GM23248 (cell line): ENCODE measurements around the gene RELB. TPM values are rescaled to one million over a fixed set of nuclear protein-coding genes. Genes with fewer than 3 reads are reported as not detected.

Experiments used
- DNase-seq: peaks from one replicate; pipeline ENCODE4 v3.0.0-alpha.2; 2015
- H2AFZ ChIP-seq: fragments of 200-600 bp; sonication (generic); 2 replicates; pipeline ENCODE4 v1.6.1; 2016; ENCODE audit warnings: antibody characterized with exemption
- H3F3A ChIP-seq: fragments of 200-600 bp; sonication (generic); 2 replicates; pipeline ENCODE4 v1.6.1; 2016; ENCODE audit warnings: mild to moderate bottlenecking, antibody characterized with exemption, mixed run types; ENCODE audit not compliant: insufficient read depth
- H3K27ac ChIP-seq: fragments of 200-600 bp; sonication (generic); 2 replicates; pipeline ENCODE4 v1.5.1; 2016; ENCODE audit warnings: mild to moderate bottlenecking
- H3K27me3 ChIP-seq: fragments of 200-600 bp; sonication (generic); replicated peaks from 2 replicates; pipeline ENCODE4 v1.6.1; 2016; ENCODE audit warnings: mild to moderate bottlenecking; ENCODE audit not compliant: insufficient read depth
- H3K36me3 ChIP-seq: fragments of 200-600 bp; sonication (generic); 2 replicates; pipeline ENCODE4 v1.6.1; 2016; ENCODE audit warnings: low read depth, mild to moderate bottlenecking
- H3K4me1 ChIP-seq: fragments of 200-600 bp; sonication (generic); 2 replicates; pipeline ENCODE4 v1.6.1; 2016; ENCODE audit warnings: mild to moderate bottlenecking; ENCODE audit not compliant: insufficient read depth
- H3K4me2 ChIP-seq: fragments of 200-600 bp; sonication (generic); one replicate; pipeline ENCODE4 v1.6.1; 2016; ENCODE audit warnings: mild to moderate bottlenecking; ENCODE audit not compliant: unreplicated experiment
- H3K4me3 ChIP-seq: fragments of 200-600 bp; sonication (generic); 2 replicates; pipeline ENCODE4 v1.5.1; 2016; ENCODE audit warnings: mild to moderate bottlenecking
- H3K79me2 ChIP-seq: fragments of 200-600 bp; sonication (generic); 2 replicates; pipeline ENCODE4 v1.6.1; 2016; ENCODE audit warnings: mild to moderate bottlenecking; ENCODE audit not compliant: insufficient read depth
- H3K9ac ChIP-seq: fragments of 200-600 bp; sonication (generic); 2 replicates; pipeline ENCODE4 v1.6.1; 2016; ENCODE audit warnings: mild to moderate bottlenecking
- H3K9me2 ChIP-seq: fragments of 200-600 bp; sonication (generic); 2 replicates; pipeline ENCODE4 v1.6.1; 2016; ENCODE audit warnings: mixed run types, mild to moderate bottlenecking, moderate library complexity; ENCODE audit not compliant: insufficient read depth
- H3K9me3 ChIP-seq: fragments of 200-600 bp; sonication (generic); one replicate; pipeline ENCODE4 v1.6.1; 2017; ENCODE audit warnings: low read depth
- H4K20me1 ChIP-seq: fragments of 200-600 bp; sonication (generic); 2 replicates; pipeline ENCODE4 v1.6.0; 2016; ENCODE audit not compliant: insufficient read depth
- EZH2 ChIP-seq: fragments of 200-600 bp; sonication (generic); IDR thresholded peaks from 2 replicates; pipeline ENCODE4 v1.6.1; 2018; ENCODE audit warnings: antibody characterized with exemption, mild to moderate bottlenecking; ENCODE audit not compliant: insufficient read depth, poor library complexity, severe bottlenecking
- EZH2phosphoT487 ChIP-seq: fragments of 200-600 bp; sonication (generic); IDR thresholded peaks from 2 replicates; pipeline ENCODE4 v1.6.1; 2018; ENCODE audit warnings: antibody characterized with exemption, moderate library complexity, mild to moderate bottlenecking, low read depth; ENCODE audit not compliant: insufficient read depth
- WGBS, 2 experiments: methylation state at CpG; one replicate each; pipeline ENCODE4 v1.1.6; 2015 to 2017; ENCODE audit warnings: low lambda C conversion rate in 2 of 2, low coverage in 1 of 2; ENCODE audit errors: missing lambda C conversion rate in 2 of 2; 5-methylcytosine and 5-hydroxymethylcytosine counted together
- in situ Hi-C: fragments of 300-500 bp; cut with MboI; formaldehyde crosslinking; loops from 2 replicates; pipeline ENCODE4 v1.15.0; 2020
- polyA plus RNA-seq: library from polyadenylated mRNA; unstranded; fragments of >200 nt; fragmentation: Nextera tagmentation; extraction: Ambion mirVana; gene quantifications from 2 replicates; pipeline ENCODE4 v1.2.1, GENCODE V29; 2016
- total RNA-seq: library from RNA; depleted of rRNA; stranded (reverse); fragments of >200 nt; shearing (Covaris generic); gene quantifications from 2 replicates; pipeline ENCODE4 v1.2.3, GENCODE V29; 2014

The RELB gene
- total and polyA plus RNA-seq, 2 experiments from 2014 or later: 10.0 to 12.5 TPM

DNA sequence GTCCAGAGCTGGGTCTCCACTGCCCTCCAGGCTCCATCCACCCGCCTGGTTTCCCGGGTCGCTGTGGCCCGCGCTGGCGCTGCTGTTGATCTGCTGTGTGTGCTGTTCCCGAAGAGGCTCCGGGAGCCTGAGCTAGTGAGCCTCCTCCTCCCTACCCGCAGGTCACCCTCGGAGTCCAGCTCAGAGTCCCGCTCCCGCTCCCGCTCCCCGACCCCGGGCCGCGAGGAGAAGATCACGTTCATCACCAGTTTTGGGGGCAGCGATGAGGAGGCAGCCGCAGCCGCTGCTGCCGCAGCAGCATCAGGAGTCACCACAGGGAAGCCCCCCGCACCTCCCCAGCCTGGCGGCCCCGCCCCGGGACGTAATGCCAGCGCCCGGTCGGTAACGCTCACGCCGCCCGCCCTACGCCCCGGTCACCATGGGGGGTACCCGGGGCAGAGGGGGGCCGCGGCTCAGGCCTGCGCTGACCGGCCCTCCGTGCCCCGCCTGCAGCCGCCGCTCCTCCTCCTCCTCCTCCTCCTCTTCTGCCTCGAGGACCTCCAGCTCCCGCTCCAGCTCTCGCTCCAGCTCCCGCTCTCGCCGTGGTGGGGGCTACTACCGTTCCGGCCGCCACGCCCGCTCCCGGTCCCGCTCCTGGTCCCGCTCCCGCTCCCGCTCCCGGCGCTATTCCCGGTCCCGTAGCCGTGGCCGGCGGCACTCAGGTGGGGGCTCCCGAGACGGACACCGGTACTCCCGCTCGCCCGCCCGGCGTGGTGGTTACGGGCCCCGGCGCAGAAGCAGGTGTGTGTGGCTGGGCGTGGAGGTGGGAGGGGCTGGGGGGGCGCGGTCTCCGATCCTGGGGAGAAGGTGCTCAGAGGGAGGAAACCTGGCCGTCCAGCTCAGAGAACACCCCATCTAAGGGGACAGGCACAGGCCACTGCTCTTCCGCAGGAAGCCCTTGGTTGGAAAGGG is 62.9 kb downstream of the RELB start:
- no peak overlapping the region for H3K4me3 ChIP-seq
- no peaks in the 10 kb centered on the region for H3K9me3 ChIP-seq
- peaks cover 8% of the 10 kb centered on the region for H3K79me2 ChIP-seq
- TF ChIP-seq EZH2: no peak
- no peak for TF ChIP-seq EZH2phosphoT487
- no peaks in the 10 kb centered on the region for H3K9me2 ChIP-seq
- no peaks in the 10 kb centered on the region for H3K27me3 ChIP-seq
- H3F3A ChIP-seq: no peaks in the 10 kb centered on the region
- in situ Hi-C loops: no loop called here
- H4K20me1 ChIP-seq: no peaks in the 10 kb centered on the region
- peaks cover 24% of the 10 kb centered on the region; the same call in 1 of the 2 replicates for H3K36me3 ChIP-seq
- no peaks in the 10 kb centered on the region for H3K4me1 ChIP-seq
- 95 to 96% methylated on average over 33 to 85 of the region's 85 CpGs for WGBS, 2 experiments
- H3K9ac ChIP-seq: no peak overlapping the region
- H3K27ac ChIP-seq: no peak overlapping the region
- H3K4me2 ChIP-seq: no peak overlapping the region
- no peak overlapping the region for H2AFZ ChIP-seq
- no peak for DNase-seq

DNA sequence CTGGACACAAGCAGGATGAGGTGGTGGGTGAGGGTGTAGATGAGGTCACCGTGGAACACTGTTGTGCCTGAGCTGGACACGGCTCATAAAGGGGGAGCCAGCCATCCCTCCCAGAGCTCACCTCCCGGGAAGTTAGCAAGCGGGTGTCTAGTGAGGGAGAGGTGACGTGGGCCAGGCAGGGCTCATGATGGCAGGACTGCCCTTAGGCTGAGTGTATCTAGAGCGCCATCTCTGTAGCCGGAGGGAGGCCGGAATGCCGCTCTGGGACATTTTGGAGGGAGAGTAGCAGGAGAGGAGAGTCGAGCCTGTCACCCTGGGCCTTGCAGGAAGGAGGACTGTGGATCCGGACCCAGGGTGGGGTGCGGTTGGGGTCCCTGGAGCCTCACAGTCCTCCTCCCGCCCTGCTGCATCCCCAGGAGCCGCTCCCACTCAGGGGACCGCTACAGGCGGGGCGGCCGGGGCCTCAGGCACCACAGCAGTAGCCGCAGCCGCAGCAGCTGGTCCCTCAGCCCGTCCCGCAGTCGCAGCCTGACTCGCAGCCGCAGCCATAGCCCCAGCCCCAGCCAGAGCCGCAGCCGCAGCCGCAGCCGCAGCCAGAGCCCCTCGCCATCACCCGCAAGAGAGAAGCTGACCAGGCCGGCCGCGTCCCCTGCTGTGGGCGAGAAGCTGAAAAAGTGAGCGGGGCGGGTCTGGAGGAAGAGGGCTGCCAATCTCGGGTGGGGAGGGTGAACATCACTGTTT is 65.8 kb downstream of the RELB start:
- Histone ChIP-seq H3K79me2 (peaks cover 5% of the 10 kb centered on the region; the same call in 1 of the 2 replicates), H3K27ac (no peak overlapping the region), H3K27me3 (no peaks in the 10 kb centered on the region), H3K36me3 (peaks cover 20% of the 10 kb centered on the region; the same call in 1 of the 2 replicates), H3K4me3 (no peak overlapping the region), H2AFZ (no peak overlapping the region), H3K9ac (no peak overlapping the region), H3K9me3 (no peaks in the 10 kb centered on the region), H3F3A (no peaks in the 10 kb centered on the region), H4K20me1 (no peaks in the 10 kb centered on the region), H3K4me2 (no peak overlapping the region), H3K9me2 (no peaks in the 10 kb centered on the region), H3K4me1 (no peaks in the 10 kb centered on the region)
- in situ Hi-C loops: no loop called here
- no peak for DNase-seq
- 96% methylated on average over 35 to 38 of the region's 38 CpGs for WGBS, 2 experiments
- TF ChIP-seq EZH2: no peak
- no peak for TF ChIP-seq EZH2phosphoT487

DNA sequence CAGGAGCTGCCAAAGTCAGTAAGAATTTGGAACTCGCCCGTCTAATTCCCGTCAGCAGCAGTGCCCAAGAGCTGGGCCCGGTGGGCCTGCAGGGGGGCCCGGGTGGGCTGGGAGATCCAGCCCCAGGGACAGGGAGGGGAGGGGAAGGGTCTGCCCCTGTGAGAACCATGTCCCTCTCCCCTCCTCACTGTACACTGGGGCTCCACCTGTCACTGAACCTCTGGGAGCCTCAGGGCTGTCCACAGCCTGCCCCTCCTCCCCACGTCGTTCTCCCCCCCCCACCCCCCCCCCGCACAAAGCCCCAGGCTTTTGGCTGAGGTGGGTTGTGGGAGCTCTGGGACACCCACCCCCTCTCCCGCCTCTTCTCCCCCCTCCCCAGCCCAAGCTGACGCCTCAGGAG is 66.8 kb downstream of the RELB start:
- in situ Hi-C loops: no loop called here

DNA sequence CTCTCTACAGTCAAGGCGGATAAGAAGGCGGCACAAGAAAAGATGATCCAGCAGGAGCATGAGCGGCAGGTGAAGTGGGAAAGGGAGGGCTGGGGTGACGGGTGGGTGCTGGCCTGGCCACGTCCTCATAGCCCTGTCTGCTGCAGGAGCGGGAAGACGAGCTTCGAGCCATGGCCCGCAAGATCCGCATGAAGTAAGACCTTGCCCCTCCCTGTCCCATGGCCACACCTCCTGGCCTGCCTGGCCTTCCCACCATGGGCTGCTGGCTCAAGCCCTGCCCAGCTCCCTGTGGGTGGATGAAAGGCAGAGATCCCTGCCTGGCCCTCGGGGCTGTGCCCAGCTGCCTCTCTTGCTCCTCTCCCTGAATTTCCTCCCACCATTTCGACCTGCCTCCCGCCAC is 67.8 kb downstream of the RELB start:
- no peak overlapping the region for H2AFZ ChIP-seq
- H3K9me3 ChIP-seq: no peaks in the 10 kb centered on the region
- WGBS, 2 experiments: 76 to 80% methylated on average over 9 to 13 of the region's 13 CpGs
- no peaks in the 10 kb centered on the region for H3K4me1 ChIP-seq
- no peak overlapping the region for H3K4me2 ChIP-seq
- TF ChIP-seq EZH2 (no peak), EZH2phosphoT487 (no peak)
- peaks cover 5% of the 10 kb centered on the region; the same call in 1 of the 2 replicates for H3K79me2 ChIP-seq
- no peaks in the 10 kb centered on the region for H4K20me1 ChIP-seq
- H3K27ac ChIP-seq: no peak overlapping the region
- peak; percentile 43 for DNase-seq
- peaks cover 13% of the 10 kb centered on the region; the same call in 1 of the 2 replicates for H3K36me3 ChIP-seq
- H3K4me3 ChIP-seq: no peak overlapping the region
- in situ Hi-C loops: no loop called here
- peaks cover 5% of the 10 kb centered on the region; the same call in 1 of the 2 replicates for H3F3A ChIP-seq
- H3K9ac ChIP-seq: no peak overlapping the region
- no peaks in the 10 kb centered on the region for H3K27me3 ChIP-seq
- no peaks in the 10 kb centered on the region for H3K9me2 ChIP-seq

More for the DNA sequence above, 66.8 kb downstream of the RELB start:
- Histone ChIP-seq H3K9me2 (no peaks in the 10 kb centered on the region), H3K27me3 (no peaks in the 10 kb centered on the region), H3K4me1 (no peaks in the 10 kb centered on the region), H3K9me3 (no peaks in the 10 kb centered on the region), H3K27ac (no peak overlapping the region), H3K4me2 (no peak overlapping the region), H3K9ac (no peak overlapping the region), H3K36me3 (peaks cover 13% of the 10 kb centered on the region; the same call in 1 of the 2 replicates), H3K79me2 (peaks cover 5% of the 10 kb centered on the region; the same call in 1 of the 2 replicates), H3F3A (no peaks in the 10 kb centered on the region), H3K4me3 (no peak overlapping the region), H4K20me1 (no peaks in the 10 kb centered on the region), H2AFZ (no peak overlapping the region)
- no peak for DNase-seq
- TF ChIP-seq EZH2phosphoT487: no peak
- no peak for TF ChIP-seq EZH2
- 87 to 88% methylated on average over 3 to 7 of the region's 10 CpGs for WGBS, 2 experiments
